Endodermal cell (in vitro differentiated cells): ENCODE results near the gene CFAP92. TPM values are rescaled to one million over a fixed set of nuclear protein-coding genes. Genes with fewer than 3 reads are reported as not detected.

ENCODE experiments used
- DNase-seq: peaks from one replicate; pipeline ENCODE4 v3.0.0-alpha.2; 2017
- H3K27ac ChIP-seq: 2 replicates; pipeline ENCODE4 v1.5.1; 2013; ENCODE audit warnings: mild to moderate bottlenecking, low read depth, low read length, moderate library complexity
- H3K27me3 ChIP-seq: 2 replicates; pipeline ENCODE4 v1.6.1; 2013; ENCODE audit warnings: mild to moderate bottlenecking, low read length, moderate library complexity; ENCODE audit not compliant: insufficient read depth, control insufficient read depth, poor library complexity, severe bottlenecking
- H3K36me3 ChIP-seq: 2 replicates; pipeline ENCODE4 v1.7.0; 2013; ENCODE audit warnings: mild to moderate bottlenecking, low read length, moderate library complexity; ENCODE audit not compliant: control insufficient read depth, insufficient read depth
- H3K4me1 ChIP-seq: one replicate; pipeline ENCODE4 v1.7.0; 2013; ENCODE audit warnings: low read length; ENCODE audit not compliant: control insufficient read depth, insufficient read depth
- H3K4me3 ChIP-seq: 2 replicates; pipeline ENCODE4 v1.5.1; 2013; ENCODE audit warnings: mild to moderate bottlenecking, low read length, moderate library complexity
- H3K9ac ChIP-seq: 2 replicates; pipeline ENCODE4 v1.6.1; 2013; ENCODE audit warnings: mild to moderate bottlenecking, low read length, moderate library complexity; ENCODE audit not compliant: poor library complexity, severe bottlenecking; ENCODE audit errors: extremely low read depth
- H3K9me3 ChIP-seq: 2 replicates; pipeline ENCODE4 v1.6.1; 2013; ENCODE audit warnings: mild to moderate bottlenecking, low read length, moderate library complexity; ENCODE audit not compliant: control insufficient read depth
- H3K27ac Mint-ChIP-seq: 2 replicates; pipeline ENCODE4 v1.8.0; 2020; ENCODE audit warnings: mixed read lengths
- H3K27me3 Mint-ChIP-seq: 2 replicates; pipeline ENCODE4 v1.8.0; 2021; ENCODE audit warnings: mild to moderate bottlenecking, mixed read lengths; ENCODE audit not compliant: insufficient read depth
- H3K36me3 Mint-ChIP-seq: 2 replicates; pipeline ENCODE4 v1.8.0; 2020; ENCODE audit warnings: low read depth, mixed read lengths
- H3K4me1 Mint-ChIP-seq: 2 replicates; pipeline ENCODE4 v1.8.0; 2020; ENCODE audit warnings: mixed read lengths
- H3K4me3 Mint-ChIP-seq: 2 replicates; pipeline ENCODE4 v1.8.0; 2020; ENCODE audit warnings: mild to moderate bottlenecking, moderate library complexity, mixed read lengths
- H3K9me3 Mint-ChIP-seq: 2 replicates; pipeline ENCODE4 v1.8.0; 2020; ENCODE audit warnings: mild to moderate bottlenecking, mixed read lengths
- CTCF ChIP-seq: fragments of 200-600 bp; sonication (generic); conservative IDR thresholded peaks from 2 replicates; pipeline ENCODE4 v1.5.0; 2021; ENCODE audit warnings: antibody characterized with exemption, mild to moderate bottlenecking
- whole genome bisulfite sequencing, 2 experiments: methylation state at CpG; one replicate each; pipeline versions ENCODE4 v1.1.5 to v1.1.7; 2013; ENCODE audit warnings: missing lambda C conversion rate in 2 of 2, mixed read lengths in 1 of 2; ENCODE audit not compliant: insufficient coverage in 1 of 2, insufficient read length in 1 of 2; 5-methylcytosine and 5-hydroxymethylcytosine counted together
- total RNA-seq, 2 donors: library from RNA; stranded (reverse); fragmentation: NEBNext Ultra II Directional in 1 of 2; extraction: Animal tissue kit (Norgen Biotek cat#: 25700) in 1 of 2; gene quantifications; 2 replicates in 1 of 2; 3 replicates in 1 of 2; pipeline ENCODE4 v1.2.1, GENCODE V29; 2021

Gene CFAP92
- total RNA-seq, 2 donors from 2014 or later = 1.3 to 3.0 TPM

GRCh38 chr3:129028866-129029265 is 35.0 kb upstream of the CFAP92 start:
- H3K4me1 ChIP-seq = no peaks in the 10 kb centered on the region
- Mint-ChIP-seq H3K36me3 (no peaks in the 10 kb centered on the region), H3K27ac (no peak overlapping the region), H3K27me3 (peaks cover 52% of the 10 kb centered on the region), H3K4me3 (no peak overlapping the region), H3K4me1 (no peaks in the 10 kb centered on the region), H3K9me3 (peaks cover 14% of the 10 kb centered on the region)
- no peak for TF ChIP-seq CTCF
- H3K4me3 ChIP-seq = no peak overlapping the region
- H3K27ac ChIP-seq = no peak overlapping the region
- H3K36me3 ChIP-seq = no peaks in the 10 kb centered on the region
- WGBS, 2 experiments = 87% methylated on average over 10 to 13 of the region's 13 CpGs
- DNase-seq = no peak
- peaks cover 4% of the 10 kb centered on the region for H3K9me3 ChIP-seq
- peaks cover 24% of the 10 kb centered on the region for H3K27me3 ChIP-seq
- H3K9ac ChIP-seq = no peak overlapping the region

- Histone ChIP-seq H3K9me3 (peaks cover 4% of the 10 kb centered on the region), H3K4me1 (no peaks in the 10 kb centered on the region), H3K36me3 (no peaks in the 10 kb centered on the region), H3K27me3 (peaks cover 24% of the 10 kb centered on the region), H3K4me3 (no peak overlapping the region), H3K9ac (no peak overlapping the region), H3K27ac (no peak overlapping the region)
- H3K27ac Mint-ChIP-seq = no peak overlapping the region
- WGBS, 2 experiments = 84 to 93% methylated on average over 15 of the region's 15 CpGs
- no peak for DNase-seq
- H3K4me1 Mint-ChIP-seq = no peaks in the 10 kb centered on the region
- no peak for TF ChIP-seq CTCF
- H3K9me3 Mint-ChIP-seq = peaks cover 16% of the 10 kb centered on the region
- H3K36me3 Mint-ChIP-seq = no peaks in the 10 kb centered on the region
- peaks cover 56% of the 10 kb centered on the region for H3K27me3 Mint-ChIP-seq
- no peak overlapping the region for H3K4me3 Mint-ChIP-seq
These were observed 33.6 kb upstream of the CFAP92 start for GRCh38 chr3:129027544-129027880.

- H3K4me1 ChIP-seq = no peaks in the 10 kb centered on the region
- H3K9ac ChIP-seq = no peak overlapping the region
- no peaks in the 10 kb centered on the region for H3K36me3 ChIP-seq
- H3K27me3 ChIP-seq = peaks cover 24% of the 10 kb centered on the region
- Mint-ChIP-seq H3K36me3 (no peaks in the 10 kb centered on the region), H3K4me1 (no peaks in the 10 kb centered on the region), H3K9me3 (peaks cover 16% of the 10 kb centered on the region), H3K4me3 (no peak overlapping the region), H3K27me3 (peaks cover 59% of the 10 kb centered on the region), H3K27ac (no peak overlapping the region)
- 24 to 36% methylated on average over 23 to 54 of the region's 54 CpGs for WGBS, 2 experiments
- peak; percentile 61 for TF ChIP-seq CTCF
- peaks cover 4% of the 10 kb centered on the region for H3K9me3 ChIP-seq
- peak; percentile 94 for DNase-seq
- H3K27ac ChIP-seq = peak overlapping the region; percentile 16
- H3K4me3 ChIP-seq = peak overlapping the region; percentile 3
These were observed 33.1 kb upstream of the CFAP92 start for GRCh38 chr3:129026728-129027543.
